Neural cell (in vitro differentiated cells): ENCODE data around the gene OR2W1. TPM values are rescaled to one million over a fixed set of nuclear protein-coding genes. Genes with fewer than 3 reads are reported as not detected.

ENCODE experiments used
- H2AFZ ChIP-seq: fragments of 200-600, 300-800 bp; sonication (generic), shearing (Covaris generic); 2 replicates; pipeline ENCODE4 v1.6.0; 2014; ENCODE audit warnings: low read depth, mild to moderate bottlenecking, antibody characterized with exemption, low read length, moderate library complexity
- H3F3A ChIP-seq: fragments of 200-600 bp; shearing (Covaris generic); 2 replicates; pipeline ENCODE4 v1.6.1; 2016; ENCODE audit warnings: mild to moderate bottlenecking, moderate library complexity, mixed read lengths, antibody characterized with exemption, low read length; ENCODE audit not compliant: insufficient read depth, poor library complexity, severe bottlenecking
- H3K27ac ChIP-seq: fragments of 200-600, 300-800 bp; sonication (generic), shearing (Covaris generic); 2 replicates; pipeline ENCODE4 v1.5.1; 2014; ENCODE audit warnings: mild to moderate bottlenecking, low read length, moderate library complexity
- H3K27me3 ChIP-seq: fragments of 300-800, 200-600 bp; sonication (generic), shearing (Covaris generic); 2 replicates; pipeline ENCODE4 v1.6.0; 2014; ENCODE audit warnings: mild to moderate bottlenecking, low read depth, low read length, moderate library complexity; ENCODE audit not compliant: insufficient read depth
- H3K36me3 ChIP-seq: fragments of 300-800, 200-600 bp; sonication (generic), shearing (Covaris generic); 2 replicates; pipeline ENCODE4 v1.5.1; 2014; ENCODE audit warnings: mild to moderate bottlenecking, antibody characterized with exemption, low read length, moderate library complexity; ENCODE audit not compliant: insufficient read depth
- H3K4me2 ChIP-seq: fragments of 300-800, 200-600 bp; sonication (generic), shearing (Covaris generic); 2 replicates; pipeline ENCODE4 v1.6.0; 2014; ENCODE audit warnings: mild to moderate bottlenecking, low read length
- H3K4me3 ChIP-seq: fragments of 300-800, 200-600 bp; sonication (generic), shearing (Covaris generic); 2 replicates; pipeline ENCODE4 v1.5.1; 2014; ENCODE audit warnings: mild to moderate bottlenecking, low read length, moderate library complexity
- H3K79me2 ChIP-seq: fragments of 200-600 bp; shearing (Covaris generic); replicated peaks from 2 replicates; pipeline ENCODE4 v1.6.0; 2014; ENCODE audit warnings: mild to moderate bottlenecking, low read length, moderate library complexity; ENCODE audit not compliant: insufficient read depth
- H3K9ac ChIP-seq: fragments of 300-800, 200-600 bp; sonication (generic), shearing (Covaris generic); 2 replicates; pipeline ENCODE4 v1.6.1; 2016; ENCODE audit warnings: mild to moderate bottlenecking, low read length, mixed read lengths
- H3K9me2 ChIP-seq: fragments of 200-600 bp; shearing (Covaris generic); 2 replicates; pipeline ENCODE4 v1.6.1; 2016; ENCODE audit warnings: mild to moderate bottlenecking, low read length, mixed read lengths; ENCODE audit not compliant: insufficient read depth
- H3K9me3 ChIP-seq: fragments of 200-600, 300-800 bp; sonication (generic), shearing (Covaris generic); 2 replicates; pipeline ENCODE4 v1.6.1; 2016; ENCODE audit warnings: mild to moderate bottlenecking, mixed run types, low read length, moderate library complexity, mixed read lengths
- H4K20me1 ChIP-seq: fragments of 200-600 bp; shearing (Covaris generic); 2 replicates; pipeline ENCODE4 v1.6.1; 2016; ENCODE audit warnings: mild to moderate bottlenecking, mixed run types; ENCODE audit not compliant: insufficient read depth
- EP300 ChIP-seq: fragments of 450-650 bp; conservative IDR thresholded peaks from 2 replicates; pipeline ENCODE4 v1.6.1; 2014; ENCODE audit warnings: antibody characterized with exemption, mild to moderate bottlenecking, moderate library complexity; ENCODE audit not compliant: poor library complexity, severe bottlenecking
- EZH2 ChIP-seq: fragments of 200-600, 300-800 bp; shearing (Covaris generic), sonication (generic); IDR thresholded peaks from 2 replicates; pipeline ENCODE4 v1.6.1; 2014; ENCODE audit warnings: antibody characterized with exemption, low read length, borderline replicate concordance, mild to moderate bottlenecking; ENCODE audit not compliant: insufficient read depth, poor library complexity, severe bottlenecking
- MXI1 ChIP-seq: fragments of 450-650 bp; conservative IDR thresholded peaks from 2 replicates; pipeline ENCODE4 v1.6.1; 2014; ENCODE audit warnings: antibody characterized with exemption, mild to moderate bottlenecking; ENCODE audit not compliant: poor library complexity, severe bottlenecking
- POLR2AphosphoS5 ChIP-seq: IDR thresholded peaks from 2 replicates; pipeline ENCODE4 v1.6.1; 2012
- RAD21 ChIP-seq: fragments of 450-650 bp; conservative IDR thresholded peaks from 2 replicates; pipeline ENCODE4 v1.6.1; 2014; ENCODE audit warnings: antibody characterized with exemption, mild to moderate bottlenecking, moderate library complexity
- SMC3 ChIP-seq: fragments of 450-650 bp; conservative IDR thresholded peaks from 2 replicates; pipeline ENCODE4 v1.6.1; 2014; ENCODE audit warnings: antibody characterized with exemption, mild to moderate bottlenecking, moderate library complexity; ENCODE audit not compliant: poor library complexity
- TAF1 ChIP-seq: IDR thresholded peaks from 2 replicates; pipeline ENCODE4 v1.6.1; 2012; ENCODE audit warnings: low read depth
- polyA plus RNA-seq: library from polyadenylated mRNA; depleted of rRNA; stranded (reverse); fragments of >200 nt; gene quantifications from 2 replicates; pipeline ENCODE4 v1.2.3, GENCODE V29; 2014
- TF ChIP-seq, protein P1 (sequence below): IDR thresholded peaks from 2 replicates; pipeline ENCODE4 v1.6.1; 2012; ENCODE audit warnings: borderline replicate concordance
- TF ChIP-seq, protein P2 (sequence below): fragments of 450-650 bp; IDR thresholded peaks from 2 replicates; pipeline ENCODE4 v1.5.1; 2014; ENCODE audit warnings: antibody characterized with exemption, mild to moderate bottlenecking, moderate library complexity; ENCODE audit not compliant: poor library complexity, severe bottlenecking

The OR2W1 gene
- polyA plus RNA-seq, 1 donor from 2014 or later, result not detected

DNA sequence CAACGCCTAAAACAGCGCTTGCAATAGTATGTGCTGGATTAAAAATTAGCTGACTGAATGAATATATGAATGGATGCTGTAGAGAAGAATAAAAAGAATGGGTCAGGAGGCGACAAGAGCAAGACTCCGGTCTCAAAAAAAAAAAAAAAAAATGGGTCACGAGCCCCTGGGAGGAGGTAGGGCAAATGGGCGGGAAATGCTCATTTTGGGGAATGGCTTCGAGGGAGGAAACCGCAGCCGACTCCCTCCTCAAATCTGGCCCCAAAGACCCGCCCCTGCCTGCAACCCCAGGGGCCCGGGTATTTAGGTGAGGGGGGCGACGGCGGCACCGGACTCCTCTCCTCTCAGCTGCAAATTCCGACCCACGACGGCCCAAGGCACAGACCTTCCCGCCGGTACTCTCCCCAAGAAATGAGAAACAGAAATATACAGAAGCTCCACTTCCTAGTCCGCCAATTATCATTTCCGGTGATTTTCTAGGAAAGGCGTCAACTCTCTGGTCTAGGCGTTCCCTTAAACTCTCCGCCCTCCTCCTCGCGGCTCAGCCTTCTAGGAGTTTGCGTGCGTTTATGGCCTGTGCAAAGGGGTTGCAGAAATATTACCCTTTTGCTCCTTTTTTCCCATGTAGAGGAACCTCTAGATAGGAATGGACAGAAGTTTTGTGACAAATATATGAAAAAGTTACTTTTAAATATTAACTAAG is 39.6 kb downstream of the OR2W1 start, which contains the start of gene ZNF311:
Gene ZNF311, minus strand, starts transcription at position 133 of the 703 bp plus-strand sequence. CDS start 1,361 bp downstream, outside the sequence.
- Histone ChIP-seq H3K4me2 (no peak within 1 kb of the TSS), H2AFZ (no peak within 1 kb of the TSS), H3K4me3 (peak within 1 kb of the TSS; percentile 60), H3K9me2 (no peaks in the 10 kb centered on the region), H3K27me3 (no peaks in the 10 kb centered on the region), H3K27ac (no peak within 1 kb of the TSS), H3K9ac (no peak within 1 kb of the TSS), H4K20me1 (no peaks in the 10 kb centered on the region), H3K79me2 (no peaks in the 10 kb centered on the region), H3K36me3 (no peaks in the 10 kb centered on the region), H3F3A (no peaks in the 10 kb centered on the region), H3K9me3 (no peaks in the 10 kb centered on the region)
- TF ChIP-seq, protein P1, sequence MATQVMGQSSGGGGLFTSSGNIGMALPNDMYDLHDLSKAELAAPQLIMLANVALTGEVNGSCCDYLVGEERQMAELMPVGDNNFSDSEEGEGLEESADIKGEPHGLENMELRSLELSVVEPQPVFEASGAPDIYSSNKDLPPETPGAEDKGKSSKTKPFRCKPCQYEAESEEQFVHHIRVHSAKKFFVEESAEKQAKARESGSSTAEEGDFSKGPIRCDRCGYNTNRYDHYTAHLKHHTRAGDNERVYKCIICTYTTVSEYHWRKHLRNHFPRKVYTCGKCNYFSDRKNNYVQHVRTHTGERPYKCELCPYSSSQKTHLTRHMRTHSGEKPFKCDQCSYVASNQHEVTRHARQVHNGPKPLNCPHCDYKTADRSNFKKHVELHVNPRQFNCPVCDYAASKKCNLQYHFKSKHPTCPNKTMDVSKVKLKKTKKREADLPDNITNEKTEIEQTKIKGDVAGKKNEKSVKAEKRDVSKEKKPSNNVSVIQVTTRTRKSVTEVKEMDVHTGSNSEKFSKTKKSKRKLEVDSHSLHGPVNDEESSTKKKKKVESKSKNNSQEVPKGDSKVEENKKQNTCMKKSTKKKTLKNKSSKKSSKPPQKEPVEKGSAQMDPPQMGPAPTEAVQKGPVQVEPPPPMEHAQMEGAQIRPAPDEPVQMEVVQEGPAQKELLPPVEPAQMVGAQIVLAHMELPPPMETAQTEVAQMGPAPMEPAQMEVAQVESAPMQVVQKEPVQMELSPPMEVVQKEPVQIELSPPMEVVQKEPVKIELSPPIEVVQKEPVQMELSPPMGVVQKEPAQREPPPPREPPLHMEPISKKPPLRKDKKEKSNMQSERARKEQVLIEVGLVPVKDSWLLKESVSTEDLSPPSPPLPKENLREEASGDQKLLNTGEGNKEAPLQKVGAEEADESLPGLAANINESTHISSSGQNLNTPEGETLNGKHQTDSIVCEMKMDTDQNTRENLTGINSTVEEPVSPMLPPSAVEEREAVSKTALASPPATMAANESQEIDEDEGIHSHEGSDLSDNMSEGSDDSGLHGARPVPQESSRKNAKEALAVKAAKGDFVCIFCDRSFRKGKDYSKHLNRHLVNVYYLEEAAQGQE, result no peak
- TF ChIP-seq POLR2AphosphoS5 (no peak), RAD21 (no peak), MXI1 (no peak), EP300 (no peak), SMC3 (no peak), EZH2 (no peak), TAF1 (no peak)
- TF ChIP-seq, protein P2, sequence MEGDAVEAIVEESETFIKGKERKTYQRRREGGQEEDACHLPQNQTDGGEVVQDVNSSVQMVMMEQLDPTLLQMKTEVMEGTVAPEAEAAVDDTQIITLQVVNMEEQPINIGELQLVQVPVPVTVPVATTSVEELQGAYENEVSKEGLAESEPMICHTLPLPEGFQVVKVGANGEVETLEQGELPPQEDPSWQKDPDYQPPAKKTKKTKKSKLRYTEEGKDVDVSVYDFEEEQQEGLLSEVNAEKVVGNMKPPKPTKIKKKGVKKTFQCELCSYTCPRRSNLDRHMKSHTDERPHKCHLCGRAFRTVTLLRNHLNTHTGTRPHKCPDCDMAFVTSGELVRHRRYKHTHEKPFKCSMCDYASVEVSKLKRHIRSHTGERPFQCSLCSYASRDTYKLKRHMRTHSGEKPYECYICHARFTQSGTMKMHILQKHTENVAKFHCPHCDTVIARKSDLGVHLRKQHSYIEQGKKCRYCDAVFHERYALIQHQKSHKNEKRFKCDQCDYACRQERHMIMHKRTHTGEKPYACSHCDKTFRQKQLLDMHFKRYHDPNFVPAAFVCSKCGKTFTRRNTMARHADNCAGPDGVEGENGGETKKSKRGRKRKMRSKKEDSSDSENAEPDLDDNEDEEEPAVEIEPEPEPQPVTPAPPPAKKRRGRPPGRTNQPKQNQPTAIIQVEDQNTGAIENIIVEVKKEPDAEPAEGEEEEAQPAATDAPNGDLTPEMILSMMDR, result no peak

DNA sequence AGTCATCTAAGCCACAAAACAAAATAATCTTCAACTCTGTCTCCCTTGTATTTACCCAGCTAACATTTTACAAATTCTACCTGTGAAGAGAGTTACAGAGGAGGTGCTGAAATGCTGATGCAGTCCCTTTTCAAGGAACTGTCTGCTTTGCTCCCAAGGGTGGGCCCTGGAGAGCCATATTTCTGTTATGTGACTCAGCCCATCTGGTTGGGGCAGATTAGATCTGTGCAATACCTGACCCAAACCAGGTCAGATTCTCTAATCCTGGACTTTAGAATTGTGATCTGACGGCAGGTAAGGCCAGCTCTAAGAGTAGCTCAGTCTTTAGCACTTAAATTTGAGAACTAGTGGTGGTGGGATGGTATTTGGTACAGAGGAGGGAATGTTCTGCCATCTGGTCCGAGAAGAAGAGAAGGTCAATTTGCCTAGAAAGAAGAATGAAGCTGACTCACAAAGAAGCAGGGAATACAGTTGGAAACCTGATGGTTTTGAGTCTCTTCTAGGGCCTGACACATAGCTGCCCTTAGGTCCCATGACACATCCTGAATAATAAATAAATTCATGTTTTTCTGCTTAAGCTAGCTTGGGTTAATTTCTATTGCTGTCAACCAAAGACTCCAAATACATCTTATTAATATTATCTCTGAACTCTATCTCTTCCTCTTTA is 48.0 kb downstream of the OR2W1 start:
- Histone ChIP-seq H3K36me3 (no peaks in the 10 kb centered on the region), H3K9me2 (no peaks in the 10 kb centered on the region), H3K4me3 (no peak overlapping the region), H2AFZ (no peak overlapping the region), H4K20me1 (no peaks in the 10 kb centered on the region), H3K4me2 (no peak overlapping the region), H3K9me3 (no peaks in the 10 kb centered on the region), H3K79me2 (no peaks in the 10 kb centered on the region), H3F3A (no peaks in the 10 kb centered on the region), H3K27me3 (no peaks in the 10 kb centered on the region), H3K27ac (no peak overlapping the region), H3K9ac (no peak overlapping the region)
- no peak for TF ChIP-seq TAF1
- no peak for TF ChIP-seq POLR2AphosphoS5
